ENCODE data around the gene FOXP2. TPM values are rescaled to one million over a fixed set of nuclear protein-coding genes. Genes with fewer than 3 reads are reported as not detected.

The FOXP2 gene
- polyA plus RNA-seq, 2 of the 4 experiments (the other 2 are of a cell fraction): 0.05 TPM; not detected in 1

DNA sequence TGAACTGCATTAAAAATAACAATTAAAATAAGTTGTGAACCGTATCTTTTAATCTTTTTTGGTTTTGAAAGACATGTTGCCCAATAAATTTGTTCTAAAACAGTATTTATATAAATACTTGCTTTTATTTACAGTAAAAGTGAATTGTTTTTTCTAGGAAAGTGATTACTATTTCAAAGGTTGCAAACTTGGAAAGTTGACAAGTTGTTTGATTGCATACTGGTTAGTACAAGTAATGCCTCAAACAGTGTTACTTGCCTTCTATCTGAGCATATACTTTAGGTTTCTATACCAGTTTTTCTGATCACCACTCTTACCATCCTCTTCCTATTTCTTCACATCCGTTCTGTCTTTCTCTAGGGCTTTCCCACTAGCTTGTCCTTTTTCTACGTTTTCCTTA is 212.6 kb downstream of the FOXP2 start (continued):
- TF ChIP-seq, protein P1, sequence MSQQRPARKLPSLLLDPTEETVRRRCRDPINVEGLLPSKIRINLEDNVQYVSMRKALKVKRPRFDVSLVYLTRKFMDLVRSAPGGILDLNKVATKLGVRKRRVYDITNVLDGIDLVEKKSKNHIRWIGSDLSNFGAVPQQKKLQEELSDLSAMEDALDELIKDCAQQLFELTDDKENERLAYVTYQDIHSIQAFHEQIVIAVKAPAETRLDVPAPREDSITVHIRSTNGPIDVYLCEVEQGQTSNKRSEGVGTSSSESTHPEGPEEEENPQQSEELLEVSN (IDR thresholded peaks at IDR 0.05; ENCODE audit: borderline replicate concordance, low read depth): no peak
- no peak for TF ChIP-seq NR3C1 (IDR thresholded peaks at IDR 0.05)

DNA sequence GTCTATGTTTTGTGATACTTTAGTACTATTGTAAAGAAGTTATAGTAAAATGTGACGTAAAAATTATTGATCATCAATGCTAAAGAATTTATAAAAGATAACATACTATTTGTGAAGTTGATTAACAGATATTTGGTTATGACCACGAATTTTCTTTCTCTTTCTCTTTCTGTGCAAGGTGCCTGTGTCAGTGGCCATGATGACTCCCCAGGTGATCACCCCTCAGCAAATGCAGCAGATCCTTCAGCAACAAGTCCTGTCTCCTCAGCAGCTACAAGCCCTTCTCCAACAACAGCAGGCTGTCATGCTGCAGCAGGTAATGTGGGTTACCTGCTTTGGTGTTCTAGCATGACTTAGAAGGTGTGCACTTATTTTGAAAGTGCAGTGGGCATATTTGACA is 213.7 kb downstream of the FOXP2 start:
- H3K27ac ChIP-seq: no peak overlapping the region
- H3K4me2 ChIP-seq: no peak overlapping the region
- ATAC-seq (no peak), DNase-seq (ENCODE audit: low read depth in 1 of 2, low spot score in 1 of 2) (no peak), FAIRE-seq (no peak)
- CTCF ChIA-PET: no interaction called here
- WGBS (ENCODE audit: missing lambda C conversion rate): 26% methylated on average over 2 of the region's 2 CpGs
- no peaks in the 10 kb centered on the region for H3K4me1 ChIP-seq
- TF ChIP-seq POLR2AphosphoS2 (conservative IDR thresholded peaks at IDR 0.05; ENCODE audit: low read length) (no peak), HOXB13 (CRISPR knock-in tag; IDR thresholded peaks at IDR 0.05; ENCODE audit: low read depth) (no peak), ESRRA (IDR thresholded peaks at IDR 0.05; ENCODE audit: borderline replicate concordance, low read length) (no peak), NR3C1 (IDR thresholded peaks at IDR 0.05) (no peak), CHD4 (IDR thresholded peaks at IDR 0.05; ENCODE audit: borderline replicate concordance) (no peak), FOSB (CRISPR knock-in tag; IDR thresholded peaks at IDR 0.05) (no peak), RNF2 (IDR thresholded peaks at IDR 0.05; ENCODE audit: borderline replicate concordance, low read depth) (no peak), EHF (CRISPR knock-in tag; IDR thresholded peaks at IDR 0.05) (no peak), HDAC2 (IDR thresholded peaks at IDR 0.05) (no peak), RAD21 (conservative IDR thresholded peaks at IDR 0.05 in 1 of 2, IDR thresholded peaks at IDR 0.05 in 1 of 2) (no peak), TP53 (CRISPR knock-in tag; IDR thresholded peaks at IDR 0.05) (no peak), TFCP2L1 (CRISPR knock-in tag; IDR thresholded peaks at IDR 0.05) (no peak)
- TF ChIP-seq, protein P2, sequence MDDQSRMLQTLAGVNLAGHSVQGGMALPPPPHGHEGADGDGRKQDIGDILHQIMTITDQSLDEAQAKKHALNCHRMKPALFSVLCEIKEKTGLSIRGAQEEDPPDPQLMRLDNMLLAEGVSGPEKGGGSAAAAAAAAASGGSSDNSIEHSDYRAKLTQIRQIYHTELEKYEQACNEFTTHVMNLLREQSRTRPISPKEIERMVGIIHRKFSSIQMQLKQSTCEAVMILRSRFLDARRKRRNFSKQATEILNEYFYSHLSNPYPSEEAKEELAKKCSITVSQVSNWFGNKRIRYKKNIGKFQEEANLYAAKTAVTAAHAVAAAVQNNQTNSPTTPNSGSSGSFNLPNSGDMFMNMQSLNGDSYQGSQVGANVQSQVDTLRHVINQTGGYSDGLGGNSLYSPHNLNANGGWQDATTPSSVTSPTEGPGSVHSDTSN (IDR thresholded peaks at IDR 0.05): no peak
- TF ChIP-seq, protein P3, sequence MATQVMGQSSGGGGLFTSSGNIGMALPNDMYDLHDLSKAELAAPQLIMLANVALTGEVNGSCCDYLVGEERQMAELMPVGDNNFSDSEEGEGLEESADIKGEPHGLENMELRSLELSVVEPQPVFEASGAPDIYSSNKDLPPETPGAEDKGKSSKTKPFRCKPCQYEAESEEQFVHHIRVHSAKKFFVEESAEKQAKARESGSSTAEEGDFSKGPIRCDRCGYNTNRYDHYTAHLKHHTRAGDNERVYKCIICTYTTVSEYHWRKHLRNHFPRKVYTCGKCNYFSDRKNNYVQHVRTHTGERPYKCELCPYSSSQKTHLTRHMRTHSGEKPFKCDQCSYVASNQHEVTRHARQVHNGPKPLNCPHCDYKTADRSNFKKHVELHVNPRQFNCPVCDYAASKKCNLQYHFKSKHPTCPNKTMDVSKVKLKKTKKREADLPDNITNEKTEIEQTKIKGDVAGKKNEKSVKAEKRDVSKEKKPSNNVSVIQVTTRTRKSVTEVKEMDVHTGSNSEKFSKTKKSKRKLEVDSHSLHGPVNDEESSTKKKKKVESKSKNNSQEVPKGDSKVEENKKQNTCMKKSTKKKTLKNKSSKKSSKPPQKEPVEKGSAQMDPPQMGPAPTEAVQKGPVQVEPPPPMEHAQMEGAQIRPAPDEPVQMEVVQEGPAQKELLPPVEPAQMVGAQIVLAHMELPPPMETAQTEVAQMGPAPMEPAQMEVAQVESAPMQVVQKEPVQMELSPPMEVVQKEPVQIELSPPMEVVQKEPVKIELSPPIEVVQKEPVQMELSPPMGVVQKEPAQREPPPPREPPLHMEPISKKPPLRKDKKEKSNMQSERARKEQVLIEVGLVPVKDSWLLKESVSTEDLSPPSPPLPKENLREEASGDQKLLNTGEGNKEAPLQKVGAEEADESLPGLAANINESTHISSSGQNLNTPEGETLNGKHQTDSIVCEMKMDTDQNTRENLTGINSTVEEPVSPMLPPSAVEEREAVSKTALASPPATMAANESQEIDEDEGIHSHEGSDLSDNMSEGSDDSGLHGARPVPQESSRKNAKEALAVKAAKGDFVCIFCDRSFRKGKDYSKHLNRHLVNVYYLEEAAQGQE (IDR thresholded peaks at IDR 0.05): no peak
- H3K9me3 ChIP-seq: no peaks in the 10 kb centered on the region
- POLR2A ChIA-PET: no interaction called here
- H3K4me3 ChIP-seq: no peak overlapping the region

DNA sequence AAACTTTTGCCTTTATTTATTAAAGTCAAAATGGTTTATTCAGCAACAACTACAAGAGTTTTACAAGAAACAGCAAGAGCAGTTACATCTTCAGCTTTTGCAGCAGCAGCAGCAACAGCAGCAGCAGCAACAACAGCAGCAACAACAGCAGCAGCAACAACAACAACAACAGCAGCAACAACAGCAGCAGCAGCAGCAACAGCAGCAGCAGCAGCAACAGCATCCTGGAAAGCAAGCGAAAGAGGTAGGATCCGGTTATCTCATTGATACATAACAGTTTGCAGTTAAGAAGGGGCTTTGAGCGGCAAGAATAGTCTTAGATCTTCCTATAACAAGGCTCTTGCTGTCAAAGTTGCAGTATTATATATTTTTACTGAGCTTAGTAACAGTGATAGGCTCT is 215.1 kb downstream of the FOXP2 start:
- CTCF ChIA-PET: interaction anchor here (0.7 to 1.2 kb wide), 2 partner anchors 11 to 776 kb away, joined by 3 read pairs; no protein-coding TSS in a partner anchor
- Histone ChIP-seq H3K4me2 (no peak overlapping the region), H3K4me3 (no peak overlapping the region), H3K27ac (no peak overlapping the region), H3K4me1 (no peaks in the 10 kb centered on the region), H3K9me3 (no peaks in the 10 kb centered on the region)
- TF ChIP-seq, protein P4, sequence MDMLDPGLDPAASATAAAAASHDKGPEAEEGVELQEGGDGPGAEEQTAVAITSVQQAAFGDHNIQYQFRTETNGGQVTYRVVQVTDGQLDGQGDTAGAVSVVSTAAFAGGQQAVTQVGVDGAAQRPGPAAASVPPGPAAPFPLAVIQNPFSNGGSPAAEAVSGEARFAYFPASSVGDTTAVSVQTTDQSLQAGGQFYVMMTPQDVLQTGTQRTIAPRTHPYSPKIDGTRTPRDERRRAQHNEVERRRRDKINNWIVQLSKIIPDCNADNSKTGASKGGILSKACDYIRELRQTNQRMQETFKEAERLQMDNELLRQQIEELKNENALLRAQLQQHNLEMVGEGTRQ (IDR thresholded peaks at IDR 0.05): no peak
- TF ChIP-seq, protein P5, sequence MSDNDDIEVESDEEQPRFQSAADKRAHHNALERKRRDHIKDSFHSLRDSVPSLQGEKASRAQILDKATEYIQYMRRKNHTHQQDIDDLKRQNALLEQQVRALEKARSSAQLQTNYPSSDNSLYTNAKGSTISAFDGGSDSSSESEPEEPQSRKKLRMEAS (IDR thresholded peaks at IDR 0.05): no peak
- TF ChIP-seq ZC3H11A (IDR thresholded peaks at IDR 0.05) (no peak), HOXB5 (CRISPR knock-in tag; IDR thresholded peaks at IDR 0.05) (no peak)
- WGBS (ENCODE audit: missing lambda C conversion rate): 81% methylated on average over 3 of the region's 3 CpGs
- ATAC-seq (no peak), FAIRE-seq (no peak), DNase-seq (ENCODE audit: low read depth in 1 of 2, low spot score in 1 of 2) (no peak)
- POLR2A ChIA-PET: no interaction called here
